ENCODE results near the gene PLD1. TPM values are rescaled to one million over a fixed set of nuclear protein-coding genes. Genes with fewer than 3 reads are reported as not detected.
"Not testable (repeated sequence)": the region's sequence is repeated elsewhere in the genome, so short reads cannot be mapped to it uniquely, and the experiment has no call there.

Gene PLD1
- total RNA-seq, 1 donor from 2014 or later: 43.7 TPM

- no peak for DNase-seq (ENCODE audit: low spot score)
Measured at GRCh38 chr3:171770689-171771620, 39.3 kb downstream of the PLD1 start.

GRCh38 chr3:171769461-171769860, 40.8 kb downstream of the PLD1 start:
- DNase-seq (ENCODE audit: low spot score): no peak

- no peak for DNase-seq (ENCODE audit: low spot score)
Measured at GRCh38 chr3:171768986-171769385, 41.3 kb downstream of the PLD1 start.

GRCh38 chr3:171768281-171768900, 41.9 kb downstream of the PLD1 start:
- no peak for DNase-seq (ENCODE audit: low spot score)

GRCh38 chr3:171765511-171765887, 44.8 kb downstream of the PLD1 start:
- DNase-seq (ENCODE audit: low spot score): no peak

- no peak for DNase-seq (ENCODE audit: low spot score)
Measured at GRCh38 chr3:171763392-171763791, 46.9 kb downstream of the PLD1 start.

- no peak for DNase-seq (ENCODE audit: low spot score)
Measured at GRCh38 chr3:171760477-171760876, 49.8 kb downstream of the PLD1 start.

- no peak for DNase-seq (ENCODE audit: low spot score)
Measured at GRCh38 chr3:171758109-171758508, 52.2 kb downstream of the PLD1 start.

GRCh38 chr3:171757361-171758034, 52.8 kb downstream of the PLD1 start:
- no peak for DNase-seq (ENCODE audit: low spot score)

GRCh38 chr3:171755656-171756055, 54.6 kb downstream of the PLD1 start:
- DNase-seq (ENCODE audit: low spot score): no peak

GRCh38 chr3:171755015-171755589, 55.2 kb downstream of the PLD1 start:
- no peak for DNase-seq (ENCODE audit: low spot score)

GRCh38 chr3:171753665-171754408, 56.4 kb downstream of the PLD1 start:
- no peak for DNase-seq (ENCODE audit: low spot score)

GRCh38 chr3:171753025-171753472, 57.2 kb downstream of the PLD1 start:
- DNase-seq (ENCODE audit: low spot score): no peak

- DNase-seq (ENCODE audit: low spot score): no peak
Measured at GRCh38 chr3:171752329-171752728, 58.0 kb downstream of the PLD1 start.

- no peak for DNase-seq (ENCODE audit: low spot score)
Measured at GRCh38 chr3:171749124-171749523, 61.2 kb downstream of the PLD1 start.

GRCh38 chr3:171748064-171748924, 62.0 kb downstream of the PLD1 start:
- DNase-seq (ENCODE audit: low spot score): no peak

GRCh38 chr3:171747223-171747920, 62.9 kb downstream of the PLD1 start:
- DNase-seq (ENCODE audit: low spot score): no peak

GRCh38 chr3:171746320-171747222, 63.7 kb downstream of the PLD1 start:
- DNase-seq (ENCODE audit: low spot score): not testable (repeated sequence)
